ENCODE results near the gene EBI3. TPM values are rescaled to one million over a fixed set of nuclear protein-coding genes. Genes with fewer than 3 reads are reported as not detected.
"Not testable (repeated sequence)": the region's sequence is repeated elsewhere in the genome, so short reads cannot be mapped to it uniquely, and the experiment has no call there.

Gene EBI3
- polyA plus RNA-seq (2013, experiment 1 of 2; ENCODE audit: insufficient read length): 1.6 TPM
- 1.8 TPM for polyA plus RNA-seq (2013, experiment 2 of 2; ENCODE audit: insufficient read length)

DNA sequence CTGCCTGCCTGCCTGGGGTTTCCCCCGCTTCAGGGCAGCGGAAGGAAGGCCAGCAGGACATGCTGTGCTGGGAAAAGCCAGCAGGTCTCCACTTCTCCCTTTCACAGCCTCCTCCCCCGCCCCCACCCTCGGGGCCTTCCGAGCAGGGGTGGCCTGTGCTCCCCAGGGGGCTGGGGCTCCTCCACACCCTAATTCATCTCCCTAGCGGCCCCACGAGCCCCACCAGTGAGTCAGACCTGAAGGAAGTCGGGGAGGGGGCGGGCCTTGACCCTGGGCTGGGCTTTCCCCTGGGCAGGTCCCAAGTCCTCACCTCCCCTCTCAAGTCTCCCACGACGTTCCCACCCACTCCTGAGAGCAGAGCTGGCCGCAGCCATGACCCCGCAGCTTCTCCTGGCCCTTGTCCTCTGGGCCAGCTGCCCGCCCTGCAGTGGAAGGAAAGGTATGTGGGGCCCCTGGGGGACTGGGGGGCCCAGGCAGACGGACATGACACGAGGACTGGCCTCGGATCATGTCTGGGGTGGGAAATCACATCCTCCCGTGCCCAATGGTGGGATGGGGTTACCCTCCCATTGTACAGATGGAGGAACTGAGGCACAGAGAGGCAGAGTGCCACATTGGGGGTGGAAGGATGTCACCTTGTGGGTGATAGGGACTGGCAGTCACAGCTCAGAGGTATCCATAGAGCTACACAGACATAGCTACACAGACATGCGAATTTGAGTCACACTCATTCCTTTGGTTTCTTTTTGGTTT, at the start of gene EBI3:
EBI3 (plus strand) TSS at position 345 of the 753 bp plus-strand sequence; CDS start at position 373, 28 bp downstream.
- peak; percentile 62 for DNase-seq

- no peak for DNase-seq
Observed at GRCh38 chr19:4181053-4181508, 48.2 kb upstream of the EBI3 start.

- peak; percentile 95 for DNase-seq
Observed at GRCh38 chr19:4182084-4182810, 47.1 kb upstream of the EBI3 start, which contains the start of the genes ANKRD24 and SIRT6. Gene ANKRD24 (plus strand): TSS chr19:4182689. CDS start chr19:4186426, 3,737 bp downstream. Gene SIRT6 (minus strand): TSS chr19:4182563. CDS start chr19:4182539, 24 bp downstream.

DNA sequence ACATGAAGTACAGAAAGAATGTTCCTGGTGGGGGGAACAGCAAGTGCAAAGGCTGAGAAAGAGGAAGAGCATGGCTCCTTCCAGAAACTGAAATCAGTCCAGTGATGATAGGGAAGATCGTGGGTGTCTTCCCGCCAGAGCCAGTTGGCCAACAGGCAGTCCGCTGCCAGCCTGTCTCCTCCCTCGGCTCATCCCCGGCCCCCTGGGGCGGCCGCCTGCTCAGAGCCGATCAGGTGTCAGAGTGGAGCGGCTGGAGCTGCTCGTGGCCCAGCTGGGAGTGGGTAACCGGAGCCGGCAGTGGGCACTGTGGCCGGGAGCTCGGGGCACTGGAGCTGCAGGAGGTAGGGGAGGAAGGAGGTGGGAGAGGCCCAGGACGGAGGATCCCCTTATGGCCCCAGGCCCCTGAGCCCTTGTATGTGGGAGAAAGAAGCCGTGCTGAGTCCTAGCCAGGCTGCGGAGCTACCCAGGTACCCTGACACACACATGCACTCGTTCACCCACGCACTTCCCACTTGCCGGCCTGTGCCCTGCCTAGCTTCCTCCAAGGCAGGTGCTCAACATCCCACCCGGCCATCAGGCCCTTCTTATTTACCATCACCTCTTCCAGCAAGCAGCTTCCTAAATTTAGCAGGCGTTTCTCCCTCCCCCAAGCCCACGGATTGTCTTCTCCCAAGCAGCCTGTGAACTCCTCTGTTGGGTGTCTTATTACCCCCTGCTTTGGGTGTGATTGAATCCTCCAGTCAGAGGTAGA, 45.2 kb upstream of the EBI3 start:
- DNase-seq: no peak

GRCh38 chr19:4184718-4185352, 44.5 kb upstream of the EBI3 start:
- no peak for DNase-seq

- DNase-seq: no peak
Observed at GRCh38 chr19:4185413-4186086, 43.8 kb upstream of the EBI3 start.

- DNase-seq: peak; percentile 64
Observed at GRCh38 chr19:4186087-4186993, 43.0 kb upstream of the EBI3 start.

DNA sequence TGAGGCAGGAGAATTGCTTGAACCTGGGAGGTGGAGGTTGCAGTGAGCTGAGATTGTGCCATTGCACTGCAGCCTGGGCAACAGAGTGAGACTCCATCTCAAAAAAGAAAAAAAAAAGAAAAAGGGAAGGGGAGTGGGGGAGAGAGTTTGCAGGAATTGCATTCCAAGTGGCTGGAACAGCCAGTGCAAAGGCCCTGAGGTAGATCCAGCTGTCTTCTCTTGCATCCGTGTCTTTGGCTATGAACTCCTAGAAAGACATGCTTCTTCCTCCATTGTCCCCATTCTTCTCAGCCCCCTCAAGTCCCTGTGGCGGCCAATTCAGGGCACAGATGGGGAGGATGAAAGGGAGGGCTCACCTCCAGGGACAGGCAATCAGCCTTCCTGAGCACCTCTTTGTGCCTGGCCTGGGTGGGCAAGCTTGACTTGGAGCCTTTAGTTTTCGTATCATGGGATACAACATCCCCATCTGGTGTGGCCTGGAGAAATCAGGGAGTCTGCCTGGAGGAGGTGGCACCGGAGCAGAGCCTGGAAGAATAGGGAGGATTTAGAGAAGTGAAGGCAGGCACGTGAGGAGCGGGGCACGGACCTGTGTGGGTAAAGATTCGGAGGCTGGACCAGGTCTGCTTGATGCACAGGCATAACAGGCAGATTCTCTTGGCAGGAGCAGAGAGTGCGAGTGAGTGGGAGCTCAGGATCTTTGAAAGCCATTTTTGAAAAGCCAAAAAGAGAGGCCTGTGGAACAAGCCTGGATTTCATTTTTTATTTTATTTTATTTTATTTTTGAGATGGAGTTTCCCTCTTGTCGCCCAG, 41.8 kb upstream of the EBI3 start:
- no peak for DNase-seq

DNA sequence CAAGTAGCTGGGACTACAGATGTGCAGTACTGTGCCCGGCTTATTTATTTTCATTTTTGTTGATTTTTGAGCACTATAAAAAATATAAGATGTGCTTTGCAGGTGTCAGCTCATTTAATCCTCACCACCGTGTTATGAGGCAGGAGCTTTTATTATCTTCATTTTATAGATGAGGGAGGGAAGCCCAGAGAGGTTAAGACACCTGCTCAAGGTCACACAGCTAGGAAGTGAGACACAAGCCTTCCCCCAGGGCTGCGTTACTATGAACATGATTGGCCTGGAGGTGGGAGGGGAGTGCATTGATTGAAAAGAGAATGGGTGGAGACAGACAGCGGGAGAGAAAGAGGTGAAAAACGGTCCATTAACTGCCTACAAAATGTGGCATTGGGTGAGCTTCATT, 39.7 kb upstream of the EBI3 start:
- no peak for DNase-seq

- DNase-seq: not testable (repeated sequence)
Observed at GRCh38 chr19:4192537-4192936, 36.8 kb upstream of the EBI3 start.

GRCh38 chr19:4194353-4194752, 35.0 kb upstream of the EBI3 start:
- no peak for DNase-seq

DNA sequence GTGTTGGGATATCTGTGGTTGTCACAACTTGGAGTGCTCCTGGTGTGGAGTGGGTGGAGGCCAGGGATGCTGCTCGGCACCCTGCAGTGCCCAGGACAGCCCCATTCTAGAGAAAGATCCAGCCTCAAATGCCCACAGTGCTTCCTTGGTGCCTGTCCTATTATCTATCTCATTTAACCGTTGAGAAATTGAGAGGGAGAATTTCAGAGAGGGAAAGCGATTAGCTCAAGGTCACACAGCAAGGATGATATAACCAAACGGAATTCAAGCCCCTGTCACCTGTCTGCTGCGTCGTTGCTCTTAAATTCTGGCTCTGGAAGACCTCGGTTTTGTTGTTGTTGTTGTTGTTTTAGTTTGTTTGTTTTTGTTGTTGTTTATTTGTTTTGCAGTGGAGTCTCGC, 33.3 kb upstream of the EBI3 start:
- no peak for DNase-seq

DNA sequence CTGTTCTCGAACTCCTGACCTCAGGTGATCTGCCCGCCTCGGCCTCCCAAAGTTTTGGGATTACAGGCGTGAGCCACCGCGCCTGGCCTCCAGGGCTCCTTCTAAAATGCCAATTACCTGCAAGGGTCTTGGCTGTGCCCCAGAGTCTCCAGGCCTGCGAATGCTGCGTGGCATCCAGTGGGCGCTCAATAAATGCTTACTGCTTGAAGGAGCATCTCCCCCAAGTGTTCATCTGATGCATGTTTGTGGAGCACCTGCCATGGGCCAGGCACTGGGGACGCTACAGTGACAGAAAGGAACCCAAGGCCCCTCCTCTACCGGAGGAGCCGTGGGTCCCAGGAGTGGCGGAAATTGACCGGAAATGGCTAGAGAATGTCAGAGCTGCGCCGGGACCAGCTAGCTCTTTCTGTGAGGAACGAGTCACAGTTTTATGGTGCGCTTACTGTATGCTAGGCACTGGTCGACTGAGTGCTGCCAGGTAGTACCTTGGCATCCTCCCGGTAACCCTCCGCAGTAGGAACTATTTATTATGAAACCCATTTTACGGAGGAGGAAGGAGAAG, 32.7 kb upstream of the EBI3 start:
- DNase-seq: no peak

GRCh38 chr19:4197228-4197624, 32.1 kb upstream of the EBI3 start:
- no peak for DNase-seq

GRCh38 chr19:4197625-4198466, 31.5 kb upstream of the EBI3 start:
- no peak for DNase-seq

GRCh38 chr19:4198467-4199126, 30.7 kb upstream of the EBI3 start:
- no peak for DNase-seq

GRCh38 chr19:4199699-4200293, 29.5 kb upstream of the EBI3 start:
- no peak for DNase-seq
